NCI-H526 treated with DMSO at 0.1 percent for 48 hours (cell line): ENCODE results near the gene ADAM12.
"Not testable (repeated sequence)": the region's sequence is repeated elsewhere in the genome, so short reads cannot be mapped to it uniquely, and the experiment has no call there.

Experiments
- DNase-seq: peaks from one replicate; lab custom pipeline; 2025; lab: John Stamatoyannopoulos, UW

ADAM12 gene

DNA sequence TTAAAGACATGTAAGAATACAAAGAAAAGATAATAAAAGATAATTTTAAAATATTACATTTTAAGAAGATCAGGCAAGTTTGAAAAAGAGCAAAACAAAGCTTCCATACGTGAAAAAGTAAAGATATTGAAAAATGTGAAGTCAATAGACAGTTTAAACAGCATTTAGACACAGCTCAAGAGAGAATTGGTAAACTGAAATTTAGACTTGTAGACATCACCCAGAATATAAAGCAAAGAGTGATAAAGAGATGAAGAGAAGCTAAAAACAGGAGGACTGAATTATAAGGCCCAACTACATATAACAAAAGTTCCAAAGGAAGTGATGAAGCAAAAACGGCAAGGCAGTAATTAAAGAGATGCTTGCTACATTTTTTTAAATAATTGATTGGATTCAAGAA, 13.8 kb downstream of the ADAM12 start:
- no peak for DNase-seq

DNA sequence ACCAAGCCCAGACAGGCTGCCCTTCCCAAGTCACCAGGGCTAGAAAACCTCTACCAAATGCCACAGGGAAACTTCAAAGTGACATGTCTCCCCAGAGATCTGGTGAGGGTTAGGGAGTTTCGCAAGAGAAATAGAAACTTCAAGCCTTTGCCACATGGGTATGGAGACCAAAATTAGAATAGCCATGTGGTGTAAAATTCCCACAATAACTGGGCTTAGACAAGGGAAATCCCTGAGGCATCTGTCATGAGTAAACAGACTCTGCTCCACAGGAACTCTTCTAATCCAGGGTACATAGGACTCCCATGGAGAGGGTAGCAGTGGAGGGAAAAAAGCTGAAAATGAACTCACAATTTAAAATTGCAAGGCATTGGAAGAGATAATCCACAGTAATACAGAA, 14.3 kb downstream of the ADAM12 start:
- DNase-seq, result no peak

DNA sequence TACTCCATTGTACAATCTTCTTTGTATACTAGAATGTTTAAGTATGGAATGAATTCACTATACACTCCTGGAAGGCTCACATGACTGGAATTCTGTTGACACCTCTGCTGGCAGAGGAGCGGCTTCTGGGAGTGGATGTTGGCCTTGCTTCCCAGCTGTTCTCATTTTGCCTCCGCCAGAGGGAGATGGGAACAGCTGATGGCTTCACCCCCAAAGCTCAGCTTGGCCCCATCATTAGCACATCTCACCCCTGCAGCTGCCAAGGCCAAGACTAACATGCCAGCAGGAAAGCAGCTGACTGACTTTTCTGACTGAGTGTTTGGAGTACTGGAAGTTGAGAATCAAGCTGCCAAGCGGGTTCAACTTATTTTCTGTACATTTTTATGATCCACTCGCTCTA, 15.1 kb downstream of the ADAM12 start:
- DNase-seq, result no peak

GRCh38 chr10:126372396-126372795, 15.9 kb downstream of the ADAM12 start:
- no peak for DNase-seq

DNA sequence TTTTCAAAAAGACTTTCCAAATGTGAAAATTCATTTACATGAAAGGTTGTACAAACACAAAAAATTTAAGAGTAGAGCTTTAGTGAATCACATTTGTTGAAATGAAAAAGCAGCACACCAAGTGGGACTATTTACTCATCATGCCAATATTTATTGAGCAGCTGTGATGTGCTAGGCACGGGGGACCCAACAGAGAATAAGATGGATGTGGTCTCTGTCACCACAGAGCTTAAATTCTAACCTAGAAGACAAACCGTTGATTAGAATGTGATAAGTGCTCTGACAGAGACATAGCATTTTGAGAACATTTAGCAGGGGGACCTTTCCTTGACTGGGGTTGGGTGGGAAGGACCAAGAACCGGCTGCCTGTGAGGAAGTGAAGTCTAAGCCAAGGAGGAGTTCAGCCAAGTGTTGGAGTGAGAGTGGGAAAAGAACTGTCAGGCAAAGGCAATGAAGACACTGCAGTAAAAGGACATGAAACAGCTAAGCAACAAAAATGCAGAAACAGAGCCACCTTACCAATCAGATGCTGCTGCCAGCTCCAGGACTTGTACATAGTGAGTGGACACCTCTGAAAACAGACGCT, 19.1 kb downstream of the ADAM12 start:
- no peak for DNase-seq

DNA sequence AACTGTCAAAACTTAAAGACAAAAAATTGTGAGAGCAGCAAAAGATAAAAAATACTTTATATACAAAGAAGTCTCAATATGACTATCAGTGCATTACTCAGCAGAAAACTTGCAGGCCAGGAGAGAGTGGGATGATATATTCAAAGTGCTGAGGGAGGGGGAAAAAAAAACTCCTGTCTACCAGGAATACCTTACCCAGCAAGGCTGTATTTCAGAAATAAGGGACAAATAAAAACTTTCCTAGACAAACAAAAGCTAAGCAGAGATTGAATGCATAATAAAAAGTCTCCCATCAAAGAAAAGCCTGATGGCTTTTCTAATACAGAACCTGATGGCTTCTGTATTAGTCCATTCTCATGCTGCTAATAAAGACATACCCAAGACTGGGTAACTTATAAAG, 31.1 kb downstream of the ADAM12 start:
- DNase-seq, result no peak

DNA sequence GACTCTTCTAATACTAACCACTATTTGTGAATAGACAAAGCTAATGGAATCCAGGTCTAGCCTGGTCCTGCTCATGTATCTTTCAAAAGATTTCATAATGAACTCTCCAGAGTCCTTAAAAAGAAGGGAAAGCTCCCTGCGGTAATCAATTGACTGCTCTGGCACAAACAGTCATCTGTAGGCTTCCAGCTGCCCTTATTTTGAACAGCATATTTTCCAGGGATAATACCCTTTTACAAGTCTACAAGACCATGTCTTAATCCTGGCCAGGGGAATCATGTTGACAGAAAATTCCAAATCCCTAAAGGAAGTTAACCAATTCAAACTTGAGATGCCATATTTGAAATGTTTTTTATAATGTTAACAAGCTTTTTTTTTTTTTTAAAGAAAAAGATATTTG, 34.6 kb downstream of the ADAM12 start:
- DNase-seq, result no peak

DNA sequence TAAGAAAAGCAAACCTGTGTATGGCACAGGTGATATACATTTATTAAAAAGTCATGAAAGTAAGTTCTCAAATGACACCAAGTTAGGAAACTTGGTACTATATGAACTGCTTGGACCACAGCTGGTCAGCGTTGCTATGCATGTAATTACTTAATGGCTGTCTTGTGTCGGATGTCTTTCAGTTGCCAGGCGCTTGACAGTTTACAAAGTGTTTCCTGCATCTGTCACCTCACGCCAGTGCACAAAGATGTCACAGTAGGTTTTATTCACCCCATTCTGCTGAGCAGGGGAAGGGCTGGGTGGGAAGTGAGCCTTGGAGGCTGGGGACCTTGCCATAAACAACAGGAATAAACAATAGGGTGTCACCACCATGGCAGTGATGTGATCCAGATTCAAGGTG, 35.8 kb downstream of the ADAM12 start:
- DNase-seq, result no peak

DNA sequence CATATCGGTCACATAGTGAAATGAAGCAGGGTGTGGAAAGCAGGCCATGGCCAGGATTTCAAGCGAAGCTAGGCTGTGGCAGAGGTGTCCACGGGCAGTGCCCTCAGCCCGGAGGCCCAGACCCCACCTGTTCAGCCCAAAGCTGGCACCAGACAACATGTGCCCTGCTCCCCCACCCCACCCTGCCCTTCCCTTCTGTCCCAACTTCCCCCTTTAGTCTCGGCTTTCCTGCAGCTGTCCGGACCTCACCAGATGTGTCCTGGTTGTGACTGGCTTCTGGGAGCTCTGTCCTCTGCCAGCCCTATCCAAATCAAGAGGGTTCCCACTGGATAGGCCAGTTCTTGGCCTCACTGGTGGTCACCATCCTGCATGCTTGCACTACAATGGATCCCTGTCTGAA, 37.3 kb downstream of the ADAM12 start:
- no peak for DNase-seq

GRCh38 chr10:126350216-126350992, 37.9 kb downstream of the ADAM12 start:
- DNase-seq, result no peak

DNA sequence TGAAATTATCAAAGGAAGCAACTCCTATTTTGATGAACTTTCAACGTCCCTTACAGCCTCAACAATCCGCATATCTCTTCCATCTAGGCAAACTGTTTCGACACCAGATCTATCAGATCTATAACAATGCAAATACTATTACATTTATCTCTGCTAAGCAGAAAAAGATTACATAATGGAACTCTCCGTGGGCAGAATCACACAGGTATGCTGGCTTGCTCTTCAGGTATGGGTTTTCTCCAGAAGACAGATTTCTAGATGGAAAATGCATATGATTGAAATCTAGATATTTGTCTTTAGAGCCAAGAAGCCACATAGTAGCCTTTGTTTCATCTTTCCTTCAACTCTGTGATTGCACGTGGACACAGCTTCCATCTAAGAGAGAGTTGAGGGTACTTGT, 38.6 kb downstream of the ADAM12 start:
- no peak for DNase-seq

GRCh38 chr10:126349101-126349500, 39.2 kb downstream of the ADAM12 start:
- no peak for DNase-seq

- DNase-seq, result not testable (repeated sequence)
Observed at GRCh38 chr10:126343496-126343895, 44.8 kb downstream of the ADAM12 start.

DNA sequence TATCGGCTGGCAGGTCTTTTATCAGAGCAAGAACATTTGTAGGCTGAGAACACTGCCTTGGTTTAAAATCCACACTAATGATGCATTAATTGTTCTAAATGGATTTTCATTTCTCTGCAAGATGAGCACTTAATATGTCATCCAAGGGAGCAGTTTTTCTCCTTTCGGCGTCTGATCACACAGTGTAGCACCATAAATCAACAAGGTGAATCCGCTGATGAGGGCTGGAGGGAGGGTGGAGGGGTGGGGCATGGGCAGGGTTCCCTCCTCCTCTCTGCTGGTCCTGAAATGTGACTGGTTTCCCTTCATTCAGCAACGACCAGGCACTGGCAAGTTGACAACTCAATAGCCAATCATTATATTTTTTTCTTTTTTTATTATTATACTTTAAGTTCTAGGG, 45.6 kb downstream of the ADAM12 start:
- no peak for DNase-seq

DNA sequence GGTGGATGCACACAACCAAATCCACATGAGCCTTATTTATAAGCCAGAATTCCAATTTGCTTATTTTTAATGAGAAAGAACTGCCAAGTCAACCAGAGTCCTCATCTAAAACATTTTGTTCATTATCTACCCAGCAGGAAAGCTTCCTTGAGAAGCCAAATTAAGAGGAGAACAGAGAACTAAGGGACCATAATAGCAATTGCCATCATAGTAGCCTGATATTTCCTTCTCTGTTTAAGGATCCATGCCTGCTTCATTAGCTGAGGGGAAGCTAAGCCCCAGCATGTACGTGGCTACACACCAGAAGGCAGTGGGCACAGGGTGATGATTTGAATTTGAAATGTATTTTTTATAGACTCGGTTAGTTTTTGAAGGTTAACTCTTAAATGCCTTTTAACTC, 46.8 kb downstream of the ADAM12 start:
- no peak for DNase-seq

GRCh38 chr10:126337251-126337810, 50.9 kb downstream of the ADAM12 start:
- no peak for DNase-seq

DNA sequence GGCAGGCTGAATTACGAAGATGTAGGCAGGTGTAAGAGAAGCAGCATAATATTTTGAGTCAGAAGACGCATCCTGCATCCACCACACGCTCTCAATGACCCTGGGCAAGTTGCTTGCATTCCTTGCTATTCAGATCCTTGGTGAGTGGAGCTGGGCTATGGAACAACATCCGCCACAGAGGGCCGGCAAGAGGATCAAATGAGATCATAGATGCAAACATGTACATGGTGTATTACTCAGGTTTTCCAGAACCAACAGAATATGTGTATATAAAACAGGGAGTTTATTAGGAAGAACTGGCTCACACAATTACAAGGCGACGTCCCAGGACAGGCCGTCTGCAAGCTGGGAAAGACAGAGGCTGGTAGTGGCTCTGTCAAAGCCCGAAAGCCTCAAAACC, 51.5 kb downstream of the ADAM12 start:
- no peak for DNase-seq

DNA sequence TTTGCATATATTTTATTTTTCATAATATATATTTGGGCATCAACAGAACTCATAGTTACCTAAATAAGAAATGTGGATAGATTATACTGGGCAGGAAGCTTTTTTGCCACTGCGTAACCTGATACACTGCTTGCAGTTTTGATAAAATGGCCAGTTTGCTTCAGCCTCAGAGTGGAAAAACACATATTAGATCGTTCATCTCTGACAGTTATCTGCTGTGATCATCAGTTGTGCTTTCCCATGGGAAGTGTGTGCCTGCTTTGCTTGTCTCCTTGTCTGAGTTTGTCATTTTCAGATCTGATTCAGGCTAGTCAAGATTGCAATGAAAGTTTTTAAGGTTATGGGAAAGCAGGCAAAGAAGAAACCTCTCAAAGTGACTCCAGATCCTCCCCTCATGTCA, 54.0 kb downstream of the ADAM12 start:
- no peak for DNase-seq

DNA sequence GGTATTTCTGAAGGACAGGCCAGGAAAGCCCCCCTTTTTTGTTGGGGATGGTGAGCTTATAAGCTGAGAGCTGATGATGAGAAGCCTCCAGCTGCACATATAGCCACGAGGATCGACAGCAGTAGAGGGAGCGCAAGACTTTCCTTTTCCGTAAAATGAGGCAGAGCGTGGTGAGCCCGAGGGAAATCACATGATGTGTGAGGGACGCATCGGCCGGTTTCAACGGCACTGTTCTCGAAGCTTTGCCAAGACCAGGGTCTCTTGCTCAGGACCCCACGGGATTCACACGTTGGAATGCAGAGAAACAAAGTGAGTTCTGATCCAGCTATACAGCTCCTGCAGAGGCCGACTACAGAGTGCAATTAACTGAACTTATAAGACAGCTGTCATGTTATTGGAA, 55.7 kb downstream of the ADAM12 start:
- no peak for DNase-seq

GRCh38 chr10:126331101-126331500, 57.2 kb downstream of the ADAM12 start:
- DNase-seq, result no peak

- DNase-seq, result no peak
Observed at GRCh38 chr10:126324826-126325225, 63.5 kb downstream of the ADAM12 start.

DNA sequence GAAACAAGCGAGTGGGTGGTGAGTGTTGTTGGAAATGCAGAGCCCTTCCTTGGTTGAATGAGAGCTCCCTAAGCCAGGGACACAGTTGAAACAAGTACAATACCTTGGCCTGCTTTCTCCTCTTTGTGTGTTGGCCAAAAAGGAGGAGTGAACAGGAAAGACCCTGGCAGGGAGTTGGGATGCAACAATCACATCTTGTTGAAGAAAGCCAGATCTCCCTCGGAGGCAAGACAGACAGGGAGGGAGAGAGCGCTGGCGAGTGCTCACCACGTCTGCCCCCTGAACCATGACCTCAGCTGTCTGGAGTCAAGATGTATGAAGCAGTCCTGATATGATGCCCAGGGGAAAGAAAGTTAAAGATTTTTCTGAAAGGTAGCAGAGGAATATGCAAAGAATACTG, 66.8 kb downstream of the ADAM12 start:
- no peak for DNase-seq

- no peak for DNase-seq
Observed at GRCh38 chr10:126317751-126318150, 70.5 kb downstream of the ADAM12 start.
